ENCODE results near the gene INHBB.

Gene INHBB

DNA sequence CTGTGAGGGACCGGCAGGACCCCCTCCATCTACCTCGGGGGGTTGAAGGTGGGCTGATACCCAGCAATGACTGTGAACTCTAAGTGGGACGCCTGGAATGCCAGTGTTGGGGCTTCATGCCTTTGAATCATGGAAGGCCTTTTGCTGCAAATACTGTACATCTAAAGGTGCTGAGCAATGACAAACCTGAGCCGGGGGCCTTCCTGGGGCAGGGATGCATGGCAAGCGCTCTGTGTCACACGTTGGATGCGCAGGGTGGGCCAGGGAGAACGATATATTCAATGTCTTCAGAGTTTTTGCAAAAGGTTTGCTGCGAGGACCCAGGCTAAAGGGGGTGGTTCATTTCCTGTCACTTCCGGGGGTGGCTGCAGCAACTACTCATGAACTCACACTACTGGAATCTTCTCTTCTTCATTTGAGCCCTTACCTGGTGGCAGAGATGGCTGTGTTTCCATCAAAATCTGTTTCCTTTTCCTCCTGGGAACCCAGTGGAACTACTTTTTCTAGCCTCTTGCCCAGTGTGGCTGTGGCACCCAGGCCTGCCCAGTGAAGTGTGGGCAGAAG is 24.1 kb upstream of the INHBB start:
- WGBS = 90% methylated on average over 10 of the region's 10 CpGs
- no peak overlapping the region for H2BK12ac ChIP-seq (ENCODE audit: low read length in 2 of 2)
- H3K4ac ChIP-seq (ENCODE audit: low read depth in 1 of 2, low read length in 2 of 2) = no peak overlapping the region
- no peak overlapping the region for H2BK120ac ChIP-seq (ENCODE audit: low read depth, low read length)
- peaks cover 19 to 50% of the 10 kb centered on the region in 2 experiments for H3K27me3 ChIP-seq (ENCODE audit: control insufficient read depth in 1 of 2, insufficient read depth in 1 of 2, low read length in 2 of 2)
- no peak overlapping the region for H3K4me3 ChIP-seq (ENCODE audit: insufficient read depth in 1 of 2, low read depth in 1 of 2, low read length in 2 of 2)
- no peak overlapping the region for H3K14ac ChIP-seq (ENCODE audit: low read length in 2 of 2)
- DNase-seq = no peak
- H4K8ac ChIP-seq (ENCODE audit: low read length) = no peak overlapping the region
- no peak overlapping the region for H3K27ac ChIP-seq (ENCODE audit: low read length, poor library complexity, severe bottlenecking)
- no peaks in the 10 kb centered on the region for H3K9me3 ChIP-seq (ENCODE audit: control insufficient read depth, low read length)
- no peak overlapping the region for H3K4me2 ChIP-seq (ENCODE audit: low read length, poor library complexity, severe bottlenecking)
- H4K91ac ChIP-seq (ENCODE audit: low read length) = no peak overlapping the region
- no peaks in the 10 kb centered on the region for H3K79me1 ChIP-seq (replicated peaks; ENCODE audit: low read length, poor library complexity, severe bottlenecking)
- no peak overlapping the region for H2BK15ac ChIP-seq (ENCODE audit: low read depth, poor library complexity, severe bottlenecking)
- H3K9ac ChIP-seq (ENCODE audit: low read length) = no peak overlapping the region
- H2AFZ ChIP-seq (ENCODE audit: low read depth, low read length) = no peak overlapping the region
- no peak overlapping the region for H2BK5ac ChIP-seq (ENCODE audit: low read depth, low read length, poor library complexity, severe bottlenecking)
- no peak overlapping the region for H2AK5ac ChIP-seq (ENCODE audit: low read length, severe bottlenecking)
- H3K18ac ChIP-seq (ENCODE audit: low read depth in 1 of 2, low read length in 2 of 2) = no peak overlapping the region
- no peaks in the 10 kb centered on the region for H3K36me3 ChIP-seq (ENCODE audit: control insufficient read depth in 1 of 2, insufficient read depth in 2 of 2, low read depth in 1 of 2, low read length in 2 of 2)
- H3K4me1 ChIP-seq (ENCODE audit: control insufficient read depth, insufficient read depth, low read depth, low read length) = peaks cover 1% of the 10 kb centered on the region
- no peak overlapping the region for H3K23ac ChIP-seq (ENCODE audit: low read length in 2 of 2)

DNA sequence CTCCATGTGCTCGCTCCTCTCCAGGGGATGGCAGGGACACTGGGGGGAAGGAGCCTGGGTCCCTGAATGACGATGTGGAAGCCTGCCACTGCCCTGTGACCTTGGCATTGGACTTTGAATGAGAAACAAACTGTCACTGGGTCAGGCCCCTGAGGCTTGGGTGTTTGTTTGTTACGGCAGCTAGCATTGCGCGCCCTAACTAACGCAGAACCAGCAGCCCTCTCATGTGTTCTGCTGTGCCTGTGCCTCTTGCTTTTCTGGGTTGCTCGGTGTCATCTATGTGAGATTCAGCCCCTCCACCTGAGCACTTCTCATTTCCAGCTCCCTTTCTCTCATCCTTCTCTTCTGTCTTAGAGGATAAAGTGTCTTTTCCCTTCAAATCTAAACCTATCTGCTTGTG is 23.6 kb upstream of the INHBB start:
- Histone ChIP-seq H2BK5ac (ENCODE audit: low read depth, low read length, poor library complexity, severe bottlenecking) (no peak overlapping the region), H3K27me3 (ENCODE audit: control insufficient read depth in 1 of 2, insufficient read depth in 1 of 2, low read length in 2 of 2) (peaks cover 23 to 53% of the 10 kb centered on the region in 2 experiments), H3K23ac (ENCODE audit: low read length in 2 of 2) (no peak overlapping the region), H3K4me2 (ENCODE audit: low read length, poor library complexity, severe bottlenecking) (no peak overlapping the region), H3K4me3 (ENCODE audit: insufficient read depth in 1 of 2, low read depth in 1 of 2, low read length in 2 of 2) (no peak overlapping the region), H2AFZ (ENCODE audit: low read depth, low read length) (no peak overlapping the region), H2BK12ac (ENCODE audit: low read length in 2 of 2) (no peak overlapping the region), H3K18ac (ENCODE audit: low read depth in 1 of 2, low read length in 2 of 2) (no peak overlapping the region), H3K36me3 (ENCODE audit: control insufficient read depth in 1 of 2, insufficient read depth in 2 of 2, low read depth in 1 of 2, low read length in 2 of 2) (no peaks in the 10 kb centered on the region), H4K91ac (ENCODE audit: low read length) (no peak overlapping the region), H2BK120ac (ENCODE audit: low read depth, low read length) (no peak overlapping the region), H3K9ac (ENCODE audit: low read length) (no peak overlapping the region), H3K14ac (ENCODE audit: low read length in 2 of 2) (no peak overlapping the region), H3K4ac (ENCODE audit: low read depth in 1 of 2, low read length in 2 of 2) (no peak overlapping the region), H3K79me1 (replicated peaks; ENCODE audit: low read length, poor library complexity, severe bottlenecking) (no peaks in the 10 kb centered on the region), H2BK15ac (ENCODE audit: low read depth, poor library complexity, severe bottlenecking) (no peak overlapping the region), H4K8ac (ENCODE audit: low read length) (no peak overlapping the region), H3K27ac (ENCODE audit: low read length, poor library complexity, severe bottlenecking) (no peak overlapping the region), H2AK5ac (ENCODE audit: low read length, severe bottlenecking) (no peak overlapping the region), H3K4me1 (ENCODE audit: control insufficient read depth, insufficient read depth, low read depth, low read length) (peaks cover 1% of the 10 kb centered on the region), H3K9me3 (ENCODE audit: control insufficient read depth, low read length) (no peaks in the 10 kb centered on the region)
- no peak for DNase-seq
- WGBS = 88% methylated on average over 6 of the region's 7 CpGs

DNA sequence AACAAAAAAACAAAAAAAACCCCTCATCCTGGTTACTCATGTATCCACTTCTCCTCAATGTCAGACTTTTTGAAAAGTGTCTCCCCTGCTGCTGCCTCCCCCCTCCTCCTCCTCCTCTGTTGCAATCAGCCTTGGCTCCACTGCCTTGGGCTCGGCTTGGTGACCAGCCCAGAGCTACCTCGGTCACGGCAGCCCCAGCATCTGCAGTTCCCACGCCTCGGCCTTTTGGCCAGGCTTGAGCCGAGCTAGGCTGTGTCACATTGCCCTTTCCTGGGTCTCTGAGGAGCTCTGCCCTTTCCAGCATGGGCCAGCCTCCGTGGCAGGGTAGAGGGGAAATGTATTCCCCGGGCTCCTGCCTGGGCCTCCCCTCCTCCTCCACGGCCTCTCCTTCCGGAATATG is 22.7 kb upstream of the INHBB start:
- H3K4ac ChIP-seq (ENCODE audit: low read depth in 1 of 2, low read length in 2 of 2) = no peak overlapping the region
- no peaks in the 10 kb centered on the region for H3K79me1 ChIP-seq (replicated peaks; ENCODE audit: low read length, poor library complexity, severe bottlenecking)
- H3K9ac ChIP-seq (ENCODE audit: low read length) = peak overlapping the region; percentile 32
- H3K14ac ChIP-seq (ENCODE audit: low read length in 2 of 2) = no peak overlapping the region
- H4K91ac ChIP-seq (ENCODE audit: low read length) = no peak overlapping the region
- no peak overlapping the region for H3K4me3 ChIP-seq (ENCODE audit: insufficient read depth in 1 of 2, low read depth in 1 of 2, low read length in 2 of 2)
- no peak overlapping the region for H2BK12ac ChIP-seq (ENCODE audit: low read length in 2 of 2)
- H3K18ac ChIP-seq (ENCODE audit: low read depth in 1 of 2, low read length in 2 of 2) = no peak overlapping the region
- no peaks in the 10 kb centered on the region for H3K36me3 ChIP-seq (ENCODE audit: control insufficient read depth in 1 of 2, insufficient read depth in 2 of 2, low read depth in 1 of 2, low read length in 2 of 2)
- H4K8ac ChIP-seq (ENCODE audit: low read length) = no peak overlapping the region
- no peak overlapping the region for H2AFZ ChIP-seq (ENCODE audit: low read depth, low read length)
- H3K9me3 ChIP-seq (ENCODE audit: control insufficient read depth, low read length) = no peaks in the 10 kb centered on the region
- H3K23ac ChIP-seq (ENCODE audit: low read length in 2 of 2) = no peak overlapping the region
- H3K27me3 ChIP-seq (ENCODE audit: control insufficient read depth in 1 of 2, insufficient read depth in 1 of 2, low read length in 2 of 2) = peaks cover 31 to 54% of the 10 kb centered on the region in 2 experiments
- H3K4me1 ChIP-seq (ENCODE audit: control insufficient read depth, insufficient read depth, low read depth, low read length) = peaks cover 1% of the 10 kb centered on the region
- no peak for DNase-seq
- H3K4me2 ChIP-seq (ENCODE audit: low read length, poor library complexity, severe bottlenecking) = no peak overlapping the region
- H2BK5ac ChIP-seq (ENCODE audit: low read depth, low read length, poor library complexity, severe bottlenecking) = no peak overlapping the region
- H3K27ac ChIP-seq (ENCODE audit: low read length, poor library complexity, severe bottlenecking) = no peak overlapping the region
- H2BK120ac ChIP-seq (ENCODE audit: low read depth, low read length) = no peak overlapping the region
- 74% methylated on average over 10 of the region's 10 CpGs for WGBS
- no peak overlapping the region for H2AK5ac ChIP-seq (ENCODE audit: low read length, severe bottlenecking)
- no peak overlapping the region for H2BK15ac ChIP-seq (ENCODE audit: low read depth, poor library complexity, severe bottlenecking)

DNA sequence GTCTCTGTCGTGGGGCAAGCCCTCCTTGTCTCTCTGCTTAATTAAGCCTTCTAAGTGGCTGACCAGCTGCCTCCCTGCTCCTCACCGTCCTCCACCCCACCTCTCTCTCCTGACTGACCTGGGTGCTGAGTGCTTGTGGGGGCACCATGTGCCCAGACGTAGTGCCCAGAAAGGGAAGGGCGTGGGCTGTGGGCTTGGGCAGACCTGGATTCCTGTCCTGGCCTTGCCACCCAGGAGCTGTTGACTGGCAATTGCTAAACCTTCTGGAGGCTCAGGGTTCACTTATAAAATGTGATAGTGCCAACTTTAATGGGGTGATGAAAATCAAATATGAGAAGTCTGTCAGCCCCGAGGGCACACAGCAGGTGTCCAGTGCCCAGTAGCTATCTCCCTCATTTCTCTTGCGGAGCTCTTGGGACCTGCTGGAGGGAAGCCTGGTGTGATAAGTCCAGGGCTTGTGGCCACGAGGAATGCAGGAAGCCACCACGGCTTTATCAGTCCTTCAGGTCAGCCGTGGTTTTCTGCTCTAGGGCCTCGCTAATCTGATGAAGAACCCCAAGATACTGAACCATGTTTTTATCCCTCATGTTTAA is 22.0 kb upstream of the INHBB start:
- H3K36me3 ChIP-seq (ENCODE audit: control insufficient read depth in 1 of 2, insufficient read depth in 2 of 2, low read depth in 1 of 2, low read length in 2 of 2) = no peaks in the 10 kb centered on the region

More for the DNA sequence above, 22.0 kb upstream of the INHBB start:
- 74% methylated on average over 9 of the region's 10 CpGs for WGBS
- no peak overlapping the region for H3K23ac ChIP-seq (ENCODE audit: low read length in 2 of 2)
- H4K8ac ChIP-seq (ENCODE audit: low read length) = no peak overlapping the region
- H2AK5ac ChIP-seq (ENCODE audit: low read length, severe bottlenecking) = no peak overlapping the region
- no peaks in the 10 kb centered on the region for H3K79me1 ChIP-seq (replicated peaks; ENCODE audit: low read length, poor library complexity, severe bottlenecking)
- no peaks in the 10 kb centered on the region for H3K9me3 ChIP-seq (ENCODE audit: control insufficient read depth, low read length)
- no peak overlapping the region for H3K14ac ChIP-seq (ENCODE audit: low read length in 2 of 2)
- H3K27me3 ChIP-seq (ENCODE audit: control insufficient read depth in 1 of 2, insufficient read depth in 1 of 2, low read length in 2 of 2) = peaks cover 38 to 52% of the 10 kb centered on the region in 2 experiments
- no peak overlapping the region for H3K4ac ChIP-seq (ENCODE audit: low read depth in 1 of 2, low read length in 2 of 2)
- H2BK120ac ChIP-seq (ENCODE audit: low read depth, low read length) = no peak overlapping the region
- H3K27ac ChIP-seq (ENCODE audit: low read length, poor library complexity, severe bottlenecking) = no peak overlapping the region
- H2BK15ac ChIP-seq (ENCODE audit: low read depth, poor library complexity, severe bottlenecking) = no peak overlapping the region
- H3K9ac ChIP-seq (ENCODE audit: low read length) = no peak overlapping the region
- no peak overlapping the region for H3K18ac ChIP-seq (ENCODE audit: low read depth in 1 of 2, low read length in 2 of 2)
- no peak overlapping the region for H3K4me2 ChIP-seq (ENCODE audit: low read length, poor library complexity, severe bottlenecking)
- DNase-seq = no peak
- peaks cover 1% of the 10 kb centered on the region for H3K4me1 ChIP-seq (ENCODE audit: control insufficient read depth, insufficient read depth, low read depth, low read length)
- H2BK5ac ChIP-seq (ENCODE audit: low read depth, low read length, poor library complexity, severe bottlenecking) = no peak overlapping the region
- no peak overlapping the region for H2BK12ac ChIP-seq (ENCODE audit: low read length in 2 of 2)
- H2AFZ ChIP-seq (ENCODE audit: low read depth, low read length) = no peak overlapping the region
- no peak overlapping the region for H4K91ac ChIP-seq (ENCODE audit: low read length)
- no peak overlapping the region for H3K4me3 ChIP-seq (ENCODE audit: insufficient read depth in 1 of 2, low read depth in 1 of 2, low read length in 2 of 2)
